ENCODE measurements around the gene OSBPL1A.

DNA sequence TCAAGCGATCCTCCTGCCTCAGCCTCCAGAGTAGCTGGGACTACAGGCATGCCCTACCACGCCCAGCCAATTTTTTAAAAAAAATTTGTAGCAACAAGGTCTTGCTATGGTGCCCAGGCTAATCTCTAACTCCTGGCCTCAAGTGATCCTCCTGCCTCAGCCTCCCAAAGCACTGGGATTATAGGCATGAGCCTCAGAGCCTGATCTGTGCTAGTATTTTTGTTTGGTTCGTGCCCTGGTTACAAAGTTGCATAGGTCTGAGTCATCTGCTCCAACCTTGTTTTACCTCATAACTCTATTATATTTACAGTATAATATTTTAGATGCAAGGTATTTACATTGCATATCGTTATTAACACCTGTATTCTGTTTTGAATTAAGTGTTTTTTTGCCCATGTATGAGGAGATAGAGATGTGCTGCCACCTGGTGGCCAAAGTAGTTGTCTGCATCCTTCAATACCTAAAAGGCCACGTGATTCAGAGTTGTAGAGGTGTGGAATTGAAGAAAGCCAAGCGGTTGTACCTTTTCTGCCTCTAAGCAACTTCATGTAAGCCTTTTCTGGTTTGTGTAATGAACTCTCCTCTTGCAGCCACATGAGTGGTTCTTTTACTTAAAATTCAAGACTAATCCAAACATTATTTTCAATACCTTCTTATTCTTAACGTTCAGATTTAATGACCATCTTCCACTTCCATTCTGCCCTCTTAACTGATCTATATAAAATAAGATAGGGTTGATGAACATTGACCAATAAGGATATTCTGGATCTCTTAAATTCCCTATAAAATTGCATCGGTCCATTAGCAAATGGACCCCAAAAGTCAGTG lies 278.7 kb downstream of the OSBPL1A start:
- TF ChIP-seq CTCF (IDR thresholded peaks at IDR 0.05) (peak; percentile 92 to 98 (median 94)), POLR2A (IDR thresholded peaks at IDR 0.05) (no peak)

Data from right lobe of liver (tissue), 4 donors.